HepG2 (cell line): ENCODE measurements around the gene RPA1.

Experiments used
- ARHGAP35 ChIP-seq: sonication (generic); formaldehyde crosslinking; IDR thresholded peaks from 2 replicates; pipeline ENCODE4 v1.9.0; 2022; ENCODE audit warnings: mild to moderate bottlenecking, inconsistent platforms, moderate library complexity, missing genetic modification reagents, borderline replicate concordance
- DPF2 ChIP-seq: sonication (generic); formaldehyde crosslinking; IDR thresholded peaks from 2 replicates; pipeline ENCODE4 v1.4.0; 2020; ENCODE audit warnings: mild to moderate bottlenecking, low read depth, missing genetic modification reagents, borderline replicate concordance
- FOXA1 ChIP-seq, 2 experiments: fragments of 450-650 bp in 1 of 2; sonication (generic) in 1 of 2; formaldehyde crosslinking in 1 of 2; IDR thresholded peaks; 2 replicates each; pipeline versions ENCODE4 v1.4.0 to v1.6.1; 2016 to 2020; ENCODE audit warnings: missing genetic modification reagents in 1 of 2
- NFATC3 ChIP-seq: sonication (generic); formaldehyde crosslinking; IDR thresholded peaks from 2 replicates; pipeline ENCODE4 v1.5.1; 2020; ENCODE audit warnings: mild to moderate bottlenecking, missing genetic modification reagents
- PRPF4 ChIP-seq: fragments of 200-400 bp; formaldehyde crosslinking; IDR thresholded peaks from 2 replicates; pipeline ENCODE4 v1.6.1; 2016; ENCODE audit warnings: low read length, low read depth; ENCODE audit not compliant: poor library complexity, severe bottlenecking
- RFX5 ChIP-seq: IDR thresholded peaks from 2 replicates; pipeline ENCODE4 v1.6.1; 2011; ENCODE audit warnings: low read depth, low read length, improper control_type of control experiment
- SRF ChIP-seq: IDR thresholded peaks from 2 replicates; pipeline ENCODE4 v1.6.1; 2011; ENCODE audit warnings: mild to moderate bottlenecking, low read depth, low read length, moderate library complexity
- TCF12 ChIP-seq, 2 experiments: fragments of 450-650 bp in 1 of 2; sonication (generic) in 1 of 2; formaldehyde crosslinking in 1 of 2; IDR thresholded peaks; 2 replicates each; pipeline versions ENCODE4 v1.6.1 to v1.8.0; 2017 to 2022; ENCODE audit warnings: antibody characterized with exemption in 1 of 2, mild to moderate bottlenecking in 1 of 2, missing genetic modification reagents in 1 of 2, moderate library complexity in 1 of 2
- ZNF274 ChIP-seq: sonication (generic); formaldehyde crosslinking; IDR thresholded peaks from 2 replicates; pipeline ENCODE4 v1.5.1; 2020; ENCODE audit warnings: mild to moderate bottlenecking, missing genetic modification reagents
- ZNF569 ChIP-seq: sonication (generic); formaldehyde crosslinking; IDR thresholded peaks from 2 replicates; pipeline ENCODE4 v1.5.0; 2020; ENCODE audit warnings: mild to moderate bottlenecking, missing genetic modification reagents, moderate library complexity, borderline replicate concordance
- ZNF572 ChIP-seq: sonication (generic); formaldehyde crosslinking; IDR thresholded peaks from 2 replicates; pipeline ENCODE4 v1.5.1; 2020; ENCODE audit warnings: mild to moderate bottlenecking, missing genetic modification reagents
- TF ChIP-seq, protein P1 (sequence below): IDR thresholded peaks from 2 replicates; pipeline ENCODE4 v1.6.1; 2012; ENCODE audit warnings: low read depth, low read length, improper control_type of control experiment
- TF ChIP-seq, protein P2 (sequence below): sonication (generic); formaldehyde crosslinking; IDR thresholded peaks from 2 replicates; pipeline ENCODE4 v1.5.0; 2020; ENCODE audit warnings: mild to moderate bottlenecking, missing genetic modification reagents, moderate library complexity

DNA sequence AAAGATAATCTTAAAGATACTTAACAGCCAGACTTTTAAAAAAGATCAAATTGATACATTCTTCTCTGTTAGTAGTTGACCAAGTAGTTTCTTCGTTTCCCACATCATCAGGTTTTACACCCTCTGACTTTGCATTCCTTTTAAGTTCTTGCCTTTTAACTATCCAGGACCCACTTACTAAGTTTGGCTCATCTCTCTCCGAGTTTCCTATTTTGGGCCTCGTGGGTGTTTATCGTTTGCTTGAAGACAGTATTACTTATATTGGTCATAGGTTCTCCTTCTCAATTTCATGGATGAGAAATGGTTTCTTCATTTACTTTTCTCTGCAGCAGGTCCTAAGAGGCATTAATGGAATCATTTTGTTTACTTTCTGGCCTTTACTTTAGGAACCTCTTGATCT lies 43.2 kb downstream of the RPA1 start:
- TF ChIP-seq, protein P1, sequence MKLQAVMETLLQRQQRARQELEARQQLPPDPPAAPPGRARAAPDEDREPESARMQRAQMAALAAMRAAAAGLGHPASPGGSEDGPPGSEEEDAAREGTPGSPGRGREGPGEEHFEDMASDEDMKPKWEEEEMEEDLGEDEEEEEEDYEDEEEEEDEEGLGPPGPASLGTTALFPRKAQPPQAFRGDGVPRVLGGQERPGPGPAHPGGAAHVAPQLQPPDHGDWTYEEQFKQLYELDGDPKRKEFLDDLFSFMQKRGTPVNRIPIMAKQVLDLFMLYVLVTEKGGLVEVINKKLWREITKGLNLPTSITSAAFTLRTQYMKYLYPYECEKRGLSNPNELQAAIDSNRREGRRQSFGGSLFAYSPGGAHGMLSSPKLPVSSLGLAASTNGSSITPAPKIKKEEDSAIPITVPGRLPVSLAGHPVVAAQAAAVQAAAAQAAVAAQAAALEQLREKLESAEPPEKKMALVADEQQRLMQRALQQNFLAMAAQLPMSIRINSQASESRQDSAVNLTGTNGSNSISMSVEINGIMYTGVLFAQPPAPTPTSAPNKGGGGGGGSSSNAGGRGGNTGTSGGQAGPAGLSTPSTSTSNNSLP: no peak
- TF ChIP-seq ZNF569 (CRISPR knock-in tag) (no peak), TCF12 (IDR thresholded peaks at IDR 0.05) (no peak), TCF12 (CRISPR knock-in tag; IDR thresholded peaks at IDR 0.05) (no peak), ZNF274 (no peak), RFX5 (no peak), PRPF4 (no peak), SRF (no peak), ARHGAP35 (no peak), NFATC3 (CRISPR knock-in tag) (no peak), FOXA1 (IDR thresholded peaks at IDR 0.05) (no peak), FOXA1 (CRISPR knock-in tag; IDR thresholded peaks at IDR 0.05) (no peak), DPF2 (CRISPR knock-in tag) (no peak), ZNF572 (CRISPR knock-in tag) (no peak)
- TF ChIP-seq, protein P2, sequence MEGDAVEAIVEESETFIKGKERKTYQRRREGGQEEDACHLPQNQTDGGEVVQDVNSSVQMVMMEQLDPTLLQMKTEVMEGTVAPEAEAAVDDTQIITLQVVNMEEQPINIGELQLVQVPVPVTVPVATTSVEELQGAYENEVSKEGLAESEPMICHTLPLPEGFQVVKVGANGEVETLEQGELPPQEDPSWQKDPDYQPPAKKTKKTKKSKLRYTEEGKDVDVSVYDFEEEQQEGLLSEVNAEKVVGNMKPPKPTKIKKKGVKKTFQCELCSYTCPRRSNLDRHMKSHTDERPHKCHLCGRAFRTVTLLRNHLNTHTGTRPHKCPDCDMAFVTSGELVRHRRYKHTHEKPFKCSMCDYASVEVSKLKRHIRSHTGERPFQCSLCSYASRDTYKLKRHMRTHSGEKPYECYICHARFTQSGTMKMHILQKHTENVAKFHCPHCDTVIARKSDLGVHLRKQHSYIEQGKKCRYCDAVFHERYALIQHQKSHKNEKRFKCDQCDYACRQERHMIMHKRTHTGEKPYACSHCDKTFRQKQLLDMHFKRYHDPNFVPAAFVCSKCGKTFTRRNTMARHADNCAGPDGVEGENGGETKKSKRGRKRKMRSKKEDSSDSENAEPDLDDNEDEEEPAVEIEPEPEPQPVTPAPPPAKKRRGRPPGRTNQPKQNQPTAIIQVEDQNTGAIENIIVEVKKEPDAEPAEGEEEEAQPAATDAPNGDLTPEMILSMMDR (CRISPR knock-in tag): no peak
